ENCODE measurements around the gene DYRK1A.
"Not testable (repeated sequence)": the region's sequence is repeated elsewhere in the genome, so short reads cannot be mapped to it uniquely, and the experiment has no call there.

DYRK1A gene

DNA sequence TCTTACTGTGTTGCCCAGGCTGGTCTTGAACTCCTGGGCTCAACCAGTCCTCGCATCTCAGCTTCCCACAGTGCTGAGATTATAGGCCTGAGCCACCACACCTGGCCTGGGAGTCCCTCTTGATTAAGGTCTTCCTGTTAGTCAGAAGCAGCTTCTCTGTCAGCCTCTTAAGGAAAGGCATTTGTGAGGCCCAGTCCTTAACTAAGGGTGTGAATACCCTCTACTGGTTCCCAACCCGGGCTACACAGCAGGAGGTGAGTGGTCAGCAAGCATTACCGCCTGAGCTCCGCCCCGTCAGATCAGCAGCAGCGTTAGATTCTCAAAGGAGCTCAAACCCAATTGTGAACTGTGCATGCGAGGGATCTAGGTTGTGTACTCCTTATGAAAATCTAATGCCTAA is 117.2 kb downstream of the DYRK1A start:
- DNase-seq (ENCODE audit: low read depth in 2 of 2), result no peak

DNA sequence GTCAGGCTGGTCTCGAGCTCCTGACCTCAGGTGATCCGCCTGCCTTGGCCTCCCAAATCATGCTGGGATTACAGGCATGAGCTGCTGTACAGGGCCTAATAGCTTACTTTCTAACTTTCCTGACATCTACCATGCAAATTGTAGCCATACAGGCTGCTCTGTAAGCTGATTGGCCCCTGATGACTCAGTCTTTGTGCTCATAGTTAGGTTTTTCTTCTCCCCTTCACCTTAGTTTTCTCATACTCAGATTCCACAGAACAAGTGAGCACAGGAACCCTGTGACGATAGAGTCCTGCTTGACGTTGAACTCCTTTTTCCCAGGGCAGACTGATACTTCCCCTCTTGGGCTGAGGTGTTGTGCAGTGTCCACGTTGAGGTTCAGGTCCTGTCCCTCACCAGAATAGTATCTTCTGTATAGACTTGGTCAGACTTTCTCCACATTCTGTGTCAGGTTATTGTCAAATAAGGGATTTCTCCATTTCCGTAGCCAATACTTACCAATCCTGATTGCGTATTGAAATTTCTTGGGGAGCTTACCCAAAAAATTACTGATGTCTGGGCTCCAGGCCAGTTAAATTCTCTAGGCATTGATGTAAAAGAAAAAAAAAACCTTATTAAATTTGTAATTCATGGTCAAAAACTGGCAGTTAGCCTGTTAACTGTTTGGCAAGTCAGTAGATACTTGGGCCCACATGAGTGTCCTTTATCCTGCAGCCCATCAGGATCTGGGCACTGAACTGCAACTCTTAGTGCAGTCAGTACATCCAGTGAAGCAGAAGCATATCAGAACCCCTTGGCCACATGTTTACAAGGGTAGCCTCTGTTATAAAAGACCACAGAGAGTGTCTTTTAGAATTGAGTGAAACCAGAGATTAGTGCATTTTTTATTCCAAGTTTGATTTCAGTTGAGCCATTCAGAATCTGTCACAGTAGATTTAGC is 118.2 kb downstream of the DYRK1A start:
- no peak for DNase-seq (ENCODE audit: low read depth in 2 of 2)

DNA sequence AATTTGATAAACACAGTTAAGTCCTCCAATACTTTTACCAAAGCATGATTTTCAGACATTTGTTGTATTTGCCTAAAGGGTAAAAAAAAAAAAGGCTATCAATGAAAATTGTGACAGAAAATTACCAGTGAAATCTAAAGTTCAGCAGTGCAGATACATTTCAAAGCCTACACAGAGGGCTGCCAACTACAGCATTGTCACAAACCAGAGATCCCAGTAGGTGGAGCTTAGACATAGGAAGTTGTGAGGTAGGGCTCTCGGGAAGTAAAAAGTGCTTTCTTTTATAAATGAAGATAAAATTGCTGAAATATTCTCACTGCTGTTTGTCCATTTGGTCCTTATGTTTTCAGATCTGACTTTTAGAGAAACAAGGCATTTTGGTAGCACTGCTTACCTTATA is 123.0 kb downstream of the DYRK1A start:
- no peak for DNase-seq (ENCODE audit: low read depth in 2 of 2)

DNA sequence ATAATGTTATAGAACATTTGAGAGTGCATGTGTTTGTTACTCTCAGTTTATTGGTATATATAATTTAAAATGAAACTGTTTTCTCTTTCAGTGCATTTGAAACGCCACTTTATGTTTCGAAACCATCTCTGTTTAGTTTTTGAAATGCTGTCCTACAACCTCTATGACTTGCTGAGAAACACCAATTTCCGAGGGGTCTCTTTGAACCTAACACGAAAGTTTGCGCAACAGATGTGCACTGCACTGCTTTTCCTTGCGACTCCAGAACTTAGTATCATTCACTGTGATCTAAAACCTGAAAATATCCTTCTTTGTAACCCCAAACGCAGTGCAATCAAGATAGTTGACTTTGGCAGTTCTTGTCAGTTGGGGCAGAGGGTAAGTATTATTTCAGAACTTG is 123.5 kb downstream of the DYRK1A start:
- DNase-seq (ENCODE audit: low read depth in 2 of 2), result no peak

DNA sequence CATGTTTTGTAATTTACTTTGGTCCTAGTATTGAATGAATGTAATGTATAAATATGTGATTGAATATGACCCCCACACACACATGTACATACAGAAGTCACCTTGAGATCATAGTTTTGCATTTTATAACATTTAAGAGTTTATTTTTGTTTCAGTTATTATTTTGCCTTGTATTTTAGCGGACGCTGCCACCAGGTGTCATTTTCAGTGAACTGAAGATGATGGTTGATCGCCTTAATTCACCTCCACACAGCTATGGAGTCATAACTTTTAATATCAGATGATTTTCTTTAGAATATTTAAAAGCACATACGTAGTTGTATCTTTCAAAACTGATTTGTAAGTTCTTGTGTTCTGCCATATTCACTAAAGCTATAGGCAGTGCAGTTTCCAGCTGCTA is 130.4 kb downstream of the DYRK1A start:
- DNase-seq (ENCODE audit: low read depth in 2 of 2), result no peak

DNA sequence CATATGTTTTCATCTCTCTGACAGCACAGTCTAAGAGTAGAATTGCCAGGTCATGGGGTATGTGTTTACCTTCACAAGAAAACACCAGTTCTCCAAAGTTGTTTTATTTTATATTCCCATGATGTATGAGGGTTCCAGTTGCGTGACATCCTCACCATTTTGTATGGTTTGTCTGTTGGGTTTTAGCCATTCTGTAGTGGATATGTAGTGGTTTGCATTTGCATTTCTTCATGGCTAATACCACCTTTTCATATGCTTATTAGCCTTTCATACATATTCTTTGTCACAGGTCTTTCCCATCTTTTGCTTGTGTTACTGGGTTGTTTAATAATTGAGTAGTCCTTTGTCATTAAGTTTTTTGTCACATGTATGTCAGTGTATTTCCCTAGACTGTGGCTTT is 132.1 kb downstream of the DYRK1A start:
- no peak for DNase-seq (ENCODE audit: low read depth in 2 of 2)

DNA sequence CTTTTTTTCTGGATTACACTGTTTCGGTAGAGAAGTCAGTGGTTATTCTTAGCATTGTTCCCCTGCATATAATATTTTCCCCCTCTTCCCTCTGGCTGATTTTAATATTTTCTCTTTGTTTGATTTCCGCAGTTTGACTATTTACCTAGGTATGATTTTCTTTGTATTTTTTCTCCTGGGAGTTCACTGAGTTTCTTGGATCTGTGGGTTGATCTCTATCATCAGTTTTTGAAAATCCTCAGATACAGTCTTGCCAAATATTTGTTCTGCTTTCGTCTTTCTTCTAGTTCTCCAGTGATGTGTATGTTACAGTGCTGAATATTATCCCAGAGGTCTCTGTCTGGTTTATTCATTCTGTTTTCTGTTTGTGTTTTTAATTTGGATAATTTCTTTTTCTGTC is 136.4 kb downstream of the DYRK1A start:
- DNase-seq (ENCODE audit: low read depth in 2 of 2), result no peak

DNA sequence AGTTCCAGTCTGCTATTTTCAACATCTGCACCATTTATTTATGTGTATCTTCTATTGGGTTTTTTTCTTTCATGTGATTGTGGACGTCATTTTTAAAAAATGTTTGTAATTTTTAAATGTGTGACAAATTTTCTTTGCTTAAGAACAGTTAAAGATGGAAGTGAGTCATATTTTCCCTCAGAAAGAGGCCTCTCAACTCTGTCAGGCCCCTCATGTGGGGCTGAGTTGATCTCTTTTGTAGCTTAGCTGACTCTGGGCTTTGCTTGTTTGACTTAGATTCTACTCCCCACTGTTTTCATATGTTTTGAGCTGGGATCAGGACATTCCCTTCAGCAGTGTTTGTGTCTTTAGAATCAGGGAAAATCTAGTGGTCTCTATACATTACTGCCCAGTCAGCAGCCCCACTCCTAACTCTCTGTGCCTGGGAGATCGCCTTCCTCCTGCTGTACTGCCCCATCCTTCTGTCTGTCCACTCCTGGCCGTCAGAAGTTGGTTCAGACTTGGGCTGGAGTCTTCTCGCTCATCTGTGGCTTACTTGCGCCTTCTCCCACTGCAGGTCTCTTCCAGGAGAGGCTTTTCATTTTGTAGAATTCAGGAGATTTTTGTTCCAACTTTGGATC is 137.4 kb downstream of the DYRK1A start:
- DNase-seq (ENCODE audit: low read depth in 2 of 2), result no peak

DNA sequence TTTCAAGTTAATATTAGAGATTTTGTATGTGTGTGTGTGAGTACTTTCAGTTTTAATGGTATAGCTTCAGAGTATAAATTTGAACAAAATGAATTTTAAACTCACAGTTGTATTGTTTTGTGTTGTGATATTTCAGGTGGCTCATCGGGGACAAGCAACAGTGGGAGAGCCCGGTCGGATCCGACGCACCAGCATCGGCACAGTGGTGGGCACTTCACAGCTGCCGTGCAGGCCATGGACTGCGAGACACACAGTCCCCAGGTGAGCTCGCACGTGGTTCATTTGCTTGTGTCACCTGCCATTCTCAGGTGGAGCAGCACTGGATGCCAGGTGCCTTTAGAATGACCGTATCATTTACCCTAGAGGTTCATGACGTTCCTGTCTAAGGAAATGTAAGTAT is 139.4 kb downstream of the DYRK1A start:
- no peak for DNase-seq (ENCODE audit: low read depth in 2 of 2)

DNA sequence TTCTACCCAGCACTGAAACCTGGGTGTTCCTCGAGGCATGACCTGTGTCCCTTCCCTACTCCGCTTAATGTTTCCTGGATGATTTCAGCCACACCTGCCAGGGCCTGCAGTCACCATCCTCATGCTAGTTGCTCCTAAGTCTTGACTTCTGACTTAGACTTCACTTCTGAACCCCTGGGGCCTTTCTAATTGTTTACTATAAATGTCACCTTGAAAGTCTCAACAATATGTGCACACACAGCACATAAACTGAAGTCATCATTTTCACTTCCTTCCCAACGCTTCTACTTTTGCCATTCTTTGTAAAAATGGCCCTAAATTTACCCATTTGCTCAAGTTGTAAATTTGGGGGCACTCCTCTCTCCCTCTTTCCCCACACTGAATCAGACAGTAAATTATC is 141.1 kb downstream of the DYRK1A start:
- DNase-seq (ENCODE audit: low read depth in 2 of 2), result no peak

DNA sequence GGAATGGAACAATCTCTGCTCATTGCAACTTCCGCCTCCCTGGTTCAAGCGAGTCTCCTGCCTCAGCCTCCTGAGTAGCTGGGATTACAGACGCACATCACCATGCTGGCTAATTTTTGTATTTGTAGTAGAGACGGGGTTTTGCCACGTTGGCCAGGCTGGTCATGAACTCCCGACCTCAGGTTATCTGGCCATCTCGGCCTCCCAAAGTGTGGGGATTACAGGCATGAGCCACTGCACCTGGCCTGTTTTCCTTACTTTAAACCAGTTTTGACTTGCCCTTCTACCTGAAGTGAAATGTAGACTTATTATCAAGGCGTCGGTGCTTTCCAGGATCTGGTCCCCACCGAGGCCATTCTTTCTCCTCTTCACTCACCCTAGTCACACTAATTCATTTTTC is 141.8 kb downstream of the DYRK1A start:
- DNase-seq (ENCODE audit: low read depth in 2 of 2), result no peak

DNA sequence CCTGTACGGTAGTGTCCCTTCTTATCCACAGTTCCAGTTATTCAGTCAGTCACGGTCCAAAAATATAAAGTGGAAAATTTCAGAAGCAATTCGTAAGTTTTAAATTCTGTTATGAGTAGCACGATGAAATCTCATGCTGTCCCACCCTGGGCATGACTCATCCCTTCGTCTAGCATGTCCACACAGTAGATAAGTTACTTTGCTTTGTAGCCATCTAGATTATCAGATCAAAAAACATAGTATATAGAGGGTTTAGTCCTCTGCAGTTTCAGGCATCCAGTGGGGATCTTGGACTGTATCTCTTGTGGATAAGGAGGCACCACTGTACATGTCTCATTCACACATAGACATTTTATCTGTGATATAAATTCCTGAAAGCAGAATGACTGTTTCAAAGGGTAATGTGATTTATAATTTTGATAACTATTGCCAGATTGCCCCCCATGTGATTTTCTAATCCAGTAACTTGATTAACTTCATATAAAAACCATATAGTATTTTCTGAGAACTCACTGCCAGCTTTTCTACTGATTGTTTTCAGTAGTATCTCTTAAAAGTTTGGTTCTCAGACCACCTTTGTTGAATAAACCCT is 143.3 kb downstream of the DYRK1A start:
- no peak for DNase-seq (ENCODE audit: low read depth in 2 of 2)

DNA sequence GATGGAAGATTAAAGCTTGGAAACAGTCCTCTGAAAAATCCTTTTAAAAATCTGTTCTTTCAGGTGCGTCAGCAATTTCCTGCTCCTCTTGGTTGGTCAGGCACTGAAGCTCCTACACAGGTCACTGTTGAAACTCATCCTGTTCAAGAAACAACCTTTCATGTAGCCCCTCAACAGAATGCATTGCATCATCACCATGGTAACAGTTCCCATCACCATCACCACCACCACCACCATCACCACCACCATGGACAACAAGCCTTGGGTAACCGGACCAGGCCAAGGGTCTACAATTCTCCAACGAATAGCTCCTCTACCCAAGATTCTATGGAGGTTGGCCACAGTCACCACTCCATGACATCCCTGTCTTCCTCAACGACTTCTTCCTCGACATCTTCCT is 145.3 kb downstream of the DYRK1A start:
- no peak for DNase-seq (ENCODE audit: low read depth in 2 of 2)

DNA sequence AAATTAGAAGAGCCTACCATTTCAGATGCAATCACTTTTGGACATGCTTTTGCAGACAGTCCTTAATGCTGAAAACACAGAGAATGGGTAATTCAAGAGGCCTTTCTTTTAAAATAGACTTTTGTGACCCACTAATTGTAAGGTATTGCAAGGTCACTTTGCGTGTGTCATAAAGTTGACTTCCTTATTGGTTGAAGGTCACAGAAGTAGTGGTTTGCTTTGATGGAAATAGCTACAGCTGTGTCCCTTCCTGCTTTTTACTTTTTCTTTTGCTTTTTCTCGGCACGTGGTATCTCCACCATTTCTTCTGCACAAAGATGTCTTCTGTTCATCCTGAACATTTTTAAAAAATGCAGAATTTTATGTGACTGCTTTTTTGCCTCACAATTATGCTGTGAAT is 146.8 kb downstream of the DYRK1A start:
- no peak for DNase-seq (ENCODE audit: low read depth in 2 of 2)

DNA sequence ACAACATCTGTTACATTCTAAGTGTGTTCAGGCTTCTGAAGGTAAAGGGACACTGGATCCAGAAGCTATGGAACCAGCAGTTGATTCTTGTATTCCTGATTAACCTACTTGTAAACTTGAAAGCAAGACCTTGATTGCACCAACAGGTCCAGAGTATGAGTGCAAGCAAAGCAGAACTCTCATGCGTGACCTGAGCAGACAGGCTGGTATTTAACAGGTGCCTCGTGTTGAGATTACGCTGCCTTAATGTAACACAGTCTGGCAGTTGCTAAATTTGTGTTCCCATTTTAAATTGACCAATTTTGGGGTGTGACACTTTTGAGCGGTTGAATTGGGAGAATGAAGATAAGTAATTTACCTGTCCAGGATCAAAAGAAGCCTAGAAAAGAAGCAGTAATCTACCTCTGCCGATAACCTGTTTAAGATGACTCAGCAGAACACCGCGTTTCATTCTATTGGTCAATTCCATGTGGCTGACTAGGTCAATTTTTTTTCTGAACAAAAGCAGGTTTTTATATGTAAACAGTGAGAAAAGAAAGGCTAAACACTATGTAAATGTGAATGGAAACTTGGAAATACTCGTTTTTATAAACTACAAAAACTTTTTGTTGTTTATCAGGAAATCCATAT is 147.6 kb downstream of the DYRK1A start:
- DNase-seq (ENCODE audit: low read depth in 2 of 2), result no peak

DNA sequence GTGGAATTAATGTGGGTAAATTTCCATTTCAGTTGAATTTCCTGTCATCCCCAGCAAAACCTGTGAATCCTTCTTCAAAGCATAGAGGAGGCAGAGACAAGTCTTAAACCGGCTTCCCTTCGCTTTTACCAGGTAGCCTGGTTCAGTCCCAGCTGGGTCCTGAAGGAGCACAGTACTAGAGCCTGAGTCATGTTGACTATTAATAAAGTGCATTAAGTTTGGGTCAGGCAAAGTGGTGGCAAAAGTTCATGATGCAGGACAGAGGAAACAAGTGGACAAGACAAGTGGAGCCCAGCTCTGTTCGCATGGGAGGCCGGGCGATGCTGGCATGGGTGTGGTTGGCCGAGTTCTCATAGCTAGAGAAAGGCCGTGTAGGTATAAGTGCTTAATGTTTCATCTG is 150.4 kb downstream of the DYRK1A start:
- no peak for DNase-seq (ENCODE audit: low read depth in 2 of 2)

DNA sequence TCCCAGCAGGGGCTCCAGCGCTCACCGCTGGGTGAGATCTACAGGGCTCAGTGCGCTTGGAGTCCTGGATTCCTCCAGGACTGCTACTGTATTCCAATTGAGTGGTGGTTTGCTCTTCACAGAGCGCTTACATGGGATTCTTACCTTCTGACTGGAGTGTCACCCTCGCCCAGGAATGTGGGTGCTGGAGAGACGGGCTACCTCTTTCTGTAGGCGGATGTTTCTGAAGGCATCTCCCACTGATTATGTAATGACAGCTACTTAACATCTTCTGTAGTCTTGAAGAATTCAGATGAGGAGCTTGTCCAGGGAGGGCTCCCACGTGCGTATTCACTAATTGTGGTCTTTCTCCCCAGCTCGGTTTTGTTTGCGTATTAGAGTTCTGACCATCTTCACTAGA is 154.2 kb downstream of the DYRK1A start:
- no peak for DNase-seq (ENCODE audit: low read depth in 2 of 2)

DNA sequence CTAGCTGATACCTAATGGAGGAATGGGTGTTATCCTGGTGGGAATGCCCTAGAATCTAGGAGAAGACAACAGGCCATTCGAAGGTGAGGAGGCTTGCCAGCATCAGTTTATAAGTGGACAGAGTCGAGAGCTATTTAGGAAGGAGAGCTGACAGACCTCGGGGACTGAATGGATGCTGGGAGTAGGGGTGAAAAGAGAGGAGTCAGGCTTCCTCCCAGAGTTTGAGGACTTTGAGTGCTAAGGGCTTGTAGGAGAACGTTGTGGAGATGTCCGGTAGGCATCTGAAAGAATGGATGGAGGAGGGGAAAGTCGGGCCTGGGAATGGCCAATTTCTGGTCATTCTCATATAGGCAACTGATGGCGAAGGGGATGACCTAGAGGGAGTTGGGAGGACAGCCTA is 155.1 kb downstream of the DYRK1A start:
- DNase-seq (ENCODE audit: low read depth in 2 of 2), result no peak

DNA sequence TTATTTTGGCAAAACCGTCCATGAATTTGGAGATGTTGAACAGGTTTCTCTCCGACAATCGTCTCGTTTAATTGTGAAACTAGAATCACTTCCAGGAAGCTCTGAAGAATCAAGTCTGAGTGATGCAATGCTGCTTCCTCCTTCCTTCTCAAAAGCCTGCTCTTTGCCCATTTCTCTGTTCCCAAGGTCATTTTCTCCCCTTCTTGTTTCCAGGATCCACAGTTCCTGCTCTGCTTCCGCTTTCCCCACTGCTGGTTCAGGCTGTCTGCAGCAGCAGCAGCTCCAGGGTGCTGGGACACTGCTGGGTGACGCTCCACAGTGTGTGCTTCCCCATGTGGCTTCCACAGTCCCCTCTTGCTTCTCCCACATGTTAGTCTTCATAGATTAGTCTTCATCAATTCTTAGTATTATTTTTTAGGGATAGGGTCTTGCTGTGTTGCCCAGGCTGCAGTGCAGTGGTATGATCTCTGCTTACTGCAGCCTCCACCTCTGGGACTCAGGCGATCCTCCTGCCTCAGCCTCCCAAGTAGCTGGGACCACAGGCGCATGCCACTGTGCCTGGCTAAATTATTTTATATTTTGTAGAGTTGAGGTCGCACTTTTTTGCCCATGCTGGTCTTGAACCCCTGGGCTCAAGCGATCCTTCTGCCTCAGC is 156.2 kb downstream of the DYRK1A start:
- DNase-seq (ENCODE audit: low read depth in 2 of 2), result no peak

DNA sequence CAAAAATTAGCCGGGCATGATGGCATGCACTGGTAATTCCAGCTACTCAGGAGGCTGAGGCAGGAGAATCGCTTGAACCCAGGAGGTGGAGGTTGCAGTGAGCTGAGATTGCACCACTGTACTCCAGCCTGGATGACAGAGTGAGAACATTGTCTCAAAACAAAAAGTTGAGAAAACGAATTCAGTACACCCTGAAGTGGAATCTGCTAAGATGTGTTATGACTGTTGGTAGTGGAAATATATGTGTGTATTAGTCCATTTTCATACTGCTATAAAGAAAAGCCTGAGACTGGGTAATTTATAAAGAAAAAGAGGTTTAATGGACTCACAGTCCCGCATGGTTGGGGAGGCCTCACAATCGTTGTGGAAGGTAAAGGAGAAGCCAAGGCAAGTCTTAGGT is 158.4 kb downstream of the DYRK1A start:
- not testable (repeated sequence) for DNase-seq (ENCODE audit: low read depth in 2 of 2)

DNA sequence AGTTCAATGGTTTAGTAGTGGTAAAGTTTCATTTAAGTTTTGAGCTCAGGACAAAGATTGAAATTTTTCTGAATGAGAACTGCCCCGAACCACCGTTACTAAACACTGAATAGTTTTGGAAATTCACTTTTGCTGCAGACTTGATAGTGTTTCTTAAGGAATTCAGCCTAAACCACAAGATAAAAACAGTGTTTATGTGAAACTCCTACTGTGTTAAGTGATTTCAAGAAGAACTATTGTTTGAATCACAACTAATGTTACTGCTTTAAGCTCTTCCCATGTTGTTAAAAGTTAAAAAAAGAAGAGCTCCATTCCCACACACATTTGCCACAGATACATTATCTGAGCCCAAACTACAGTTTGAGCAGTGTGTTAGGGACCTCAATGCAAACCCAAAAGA is 159.2 kb downstream of the DYRK1A start:
- no peak for DNase-seq (ENCODE audit: low read depth in 2 of 2)

DNA sequence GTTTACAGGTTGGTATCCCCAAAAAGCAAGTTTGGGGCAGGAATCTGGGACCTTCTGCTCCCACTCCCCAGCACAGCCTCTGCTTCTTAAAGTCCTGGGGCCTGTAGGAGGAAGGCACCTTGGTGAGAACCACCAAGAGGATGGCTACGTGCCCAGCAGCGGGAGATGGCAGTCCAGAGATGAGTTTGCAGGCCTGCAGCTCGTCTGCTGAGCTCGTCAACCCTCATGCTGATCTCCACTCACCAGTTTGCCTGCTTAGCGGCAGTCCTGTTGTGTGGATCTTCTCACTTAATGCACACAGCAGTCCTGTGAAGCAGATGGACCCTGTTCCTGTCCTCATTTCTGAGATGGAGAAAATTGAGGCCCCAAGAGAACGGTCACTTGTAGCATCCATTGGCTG is 160.5 kb downstream of the DYRK1A start:
- DNase-seq (ENCODE audit: low read depth in 2 of 2), result no peak

All from stimulated activated CD8-positive, alpha-beta memory T cell treated with anti-CD3 and anti-CD28 coated beads, Interleukin-15, amount 100 ng/mL, for 48 hours (primary cell).